Stromal cell of bone marrow (primary cell): ENCODE data around the gene MLXIP.
"Not testable (repeated sequence)": the region's sequence is repeated elsewhere in the genome, so short reads cannot be mapped to it uniquely, and the experiment has no call there.

Experiments
- DNase-seq: peaks from one replicate; pipeline ENCODE4 v3.0.0-alpha.2; 2012; ENCODE audit warnings: low read depth

MLXIP gene

GRCh38 chr12:122148657-122149056 lies 70.1 kb downstream of the MLXIP start:
- peak; percentile 6 for DNase-seq

- no peak for DNase-seq
Measured at GRCh38 chr12:122150127-122150681, 71.6 kb downstream of the MLXIP start.

- DNase-seq, result no peak
Measured at GRCh38 chr12:122152754-122153153, 74.2 kb downstream of the MLXIP start.

- DNase-seq, result no peak
Measured at GRCh38 chr12:122155705-122156104, 77.1 kb downstream of the MLXIP start.

GRCh38 chr12:122158700-122159285 lies 80.2 kb downstream of the MLXIP start:
- no peak for DNase-seq

- no peak for DNase-seq
Measured at GRCh38 chr12:122159882-122160281, 81.3 kb downstream of the MLXIP start.

- DNase-seq, result no peak
Measured at GRCh38 chr12:122160761-122161160, 82.2 kb downstream of the MLXIP start.

GRCh38 chr12:122161682-122162081 lies 83.1 kb downstream of the MLXIP start:
- no peak for DNase-seq

GRCh38 chr12:122162976-122163375 lies 84.4 kb downstream of the MLXIP start:
- no peak for DNase-seq

- DNase-seq, result no peak
Measured at GRCh38 chr12:122166422-122167349, 88.1 kb downstream of the MLXIP start.

GRCh38 chr12:122167356-122167925 lies 88.9 kb downstream of the MLXIP start:
- no peak for DNase-seq

- no peak for DNase-seq
Measured at GRCh38 chr12:122168492-122168891, 89.9 kb downstream of the MLXIP start.

- no peak for DNase-seq
Measured at GRCh38 chr12:122171399-122171798, 92.8 kb downstream of the MLXIP start.

GRCh38 chr12:122172262-122172939 lies 93.8 kb downstream of the MLXIP start:
- no peak for DNase-seq

- no peak for DNase-seq
Measured at GRCh38 chr12:122174155-122174845, 95.7 kb downstream of the MLXIP start, which contains the start of gene IL31. IL31 (minus strand) TSS chr12:122174221; CDS start chr12:122174172, 49 bp downstream.

- not testable (repeated sequence) for DNase-seq
Measured at GRCh38 chr12:122176473-122176872, 97.9 kb downstream of the MLXIP start.

- no peak for DNase-seq
Measured at GRCh38 chr12:122182887-122183587, 104.5 kb downstream of the MLXIP start, which contains the start of gene LRRC43. LRRC43 (plus strand) TSS chr12:122183123; CDS start chr12:122183145, 22 bp downstream.

- DNase-seq, result no peak
Measured at GRCh38 chr12:122183588-122183940, 105.0 kb downstream of the MLXIP start.

- DNase-seq, result no peak
Measured at GRCh38 chr12:122184517-122184916, 106.0 kb downstream of the MLXIP start.

- no peak for DNase-seq
Measured at GRCh38 chr12:122185079-122185478, 106.5 kb downstream of the MLXIP start.
